ENCODE results near the gene LETM1.

The LETM1 gene

GRCh38 chr4:1802151-1802715 is 53.7 kb downstream of the LETM1 start:
- DNase-seq (ENCODE audit: low read depth, low spot score): no peak
- in situ Hi-C loops (cut with HindIII; ENCODE audit: low sequenced_read_pairs): no loop called here
- no peak overlapping the region for H3K4me3 ChIP-seq (ENCODE audit: low read depth, low read length)
- TF ChIP-seq CTCF (IDR thresholded peaks at IDR 0.05; ENCODE audit: low read depth, low read length): no peak

GRCh38 chr4:1801286-1801958 is 54.5 kb downstream of the LETM1 start:
- no peak for TF ChIP-seq CTCF (IDR thresholded peaks at IDR 0.05; ENCODE audit: low read depth, low read length)
- H3K4me3 ChIP-seq (ENCODE audit: low read depth, low read length): no peak overlapping the region
- DNase-seq (ENCODE audit: low read depth, low spot score): no peak
- in situ Hi-C loops (cut with HindIII; ENCODE audit: low sequenced_read_pairs): no loop called here

- DNase-seq (ENCODE audit: low read depth, low spot score): no peak
- TF ChIP-seq CTCF (IDR thresholded peaks at IDR 0.05; ENCODE audit: low read depth, low read length): no peak
- H3K4me3 ChIP-seq (ENCODE audit: low read depth, low read length): no peak overlapping the region
- in situ Hi-C loops (cut with HindIII; ENCODE audit: low sequenced_read_pairs): no loop called here
Observed at GRCh38 chr4:1800805-1801204, 55.2 kb downstream of the LETM1 start.

GRCh38 chr4:1799387-1800375 is 56.3 kb downstream of the LETM1 start:
- in situ Hi-C loops (cut with HindIII; ENCODE audit: low sequenced_read_pairs): no loop called here
- no peak for TF ChIP-seq CTCF (IDR thresholded peaks at IDR 0.05; ENCODE audit: low read depth, low read length)
- DNase-seq (ENCODE audit: low read depth, low spot score): no peak
- no peak overlapping the region for H3K4me3 ChIP-seq (ENCODE audit: low read depth, low read length)

- H3K4me3 ChIP-seq (ENCODE audit: low read depth, low read length): no peak overlapping the region
- in situ Hi-C loops (cut with HindIII; ENCODE audit: low sequenced_read_pairs): no loop called here
- DNase-seq (ENCODE audit: low read depth, low spot score): no peak
- TF ChIP-seq CTCF (IDR thresholded peaks at IDR 0.05; ENCODE audit: low read depth, low read length): no peak
Observed at GRCh38 chr4:1798580-1799386, 57.2 kb downstream of the LETM1 start.

Measured in astrocyte of the spinal cord (primary cell).